Activated B cell treated with CpG ODN at 0.5 μM for 24 hours (primary cell): ENCODE results near the gene ATP6V0E2. TPM values are rescaled to one million over a fixed set of nuclear protein-coding genes. Genes with fewer than 3 reads are reported as not detected.
A peak's percentile ranks its signal among the peaks of the same experiment; 100 is the strongest.

Experiments
- ATAC-seq: fragments of 200-7000 bp; cut with Tn5 transposase; one replicate; pipeline ENCODE4 v1.10.0; 2021; ENCODE audit warnings: low read depth, mild to moderate bottlenecking, moderate library complexity
- CTCF ChIA-PET: fragments of 350-600 bp; sonication (Branson Sonifier 250); formaldehyde crosslinking; loops from one replicate; lab custom pipeline; 2021; ENCODE audit warnings: antibody characterized with exemption; lab: Charles Lee
- POLR2A ChIA-PET: fragments of 350-600 bp; sonication (Branson Sonifier 250); formaldehyde crosslinking; loops from one replicate; lab custom pipeline; 2021; ENCODE audit warnings: antibody characterized with exemption; lab: Charles Lee
- DNase-seq: peaks from one replicate; pipeline ENCODE4 v3.0.0; 2022
- H3K27ac Mint-ChIP-seq: one replicate; pipeline ENCODE4 v1.8.0; 2020; ENCODE audit warnings: mixed read lengths
- H3K27me3 Mint-ChIP-seq: one replicate; pipeline ENCODE4 v1.8.0; 2021; ENCODE audit warnings: mixed read lengths
- H3K36me3 Mint-ChIP-seq: one replicate; pipeline ENCODE4 v1.8.0; 2021; ENCODE audit warnings: low read depth, mixed read lengths
- H3K4me1 Mint-ChIP-seq: one replicate; pipeline ENCODE4 v1.8.0; 2021; ENCODE audit warnings: mixed read lengths
- H3K4me3 Mint-ChIP-seq: one replicate; pipeline ENCODE4 v1.8.0; 2020; ENCODE audit warnings: mild to moderate bottlenecking, mixed read lengths
- H3K9me3 Mint-ChIP-seq: one replicate; pipeline ENCODE4 v1.8.0; 2020; ENCODE audit warnings: mixed read lengths
- intact Hi-C: fragments of 100-400 bp; cut with micrococcal nuclease; formaldehyde crosslinking; loops from one replicate; pipeline ENCODE4 v1.15.1; 2024
- total RNA-seq: library from RNA; stranded (reverse); gene quantifications from 2 replicates; pipeline ENCODE4 v1.2.3, GENCODE V29; 2022
- TF ChIP-seq, protein P1 (sequence below): fragments of 200-600 bp; IDR thresholded peaks from one replicate; pipeline ENCODE4 v1.8.0; 2022; ENCODE audit warnings: antibody characterized with exemption, mild to moderate bottlenecking

ATP6V0E2 gene
- total RNA-seq, 1 donor from 2014 or later: 9.1 TPM

DNA sequence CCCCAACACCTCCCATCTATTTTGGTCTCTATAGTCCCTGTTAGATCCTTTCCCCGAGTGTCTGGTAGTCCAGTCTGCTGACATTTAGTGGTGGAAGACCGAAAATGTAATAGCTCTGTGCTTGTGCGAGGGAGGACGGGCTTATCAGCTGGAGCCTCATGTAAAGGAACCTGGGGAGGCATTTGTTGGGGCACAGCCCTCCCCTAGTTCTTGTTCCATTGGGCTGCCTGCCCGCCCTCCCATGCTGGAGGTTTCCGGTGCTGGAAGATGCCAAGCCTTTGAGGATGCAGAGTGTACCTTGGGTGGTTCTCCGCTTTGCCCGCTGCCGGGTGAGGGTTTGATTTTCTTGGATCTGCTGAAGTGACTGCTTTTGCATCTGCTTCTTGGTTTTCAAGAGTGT is 30.2 kb upstream of the ATP6V0E2 start:
- ATAC-seq: no peak
- Mint-ChIP-seq H3K36me3 (peaks cover 5% of the 10 kb centered on the region), H3K27me3 (no peaks in the 10 kb centered on the region), H3K4me1 (peaks cover 27% of the 10 kb centered on the region), H3K9me3 (no peaks in the 10 kb centered on the region), H3K27ac (no peak overlapping the region), H3K4me3 (no peak overlapping the region)
- TF ChIP-seq, protein P1, sequence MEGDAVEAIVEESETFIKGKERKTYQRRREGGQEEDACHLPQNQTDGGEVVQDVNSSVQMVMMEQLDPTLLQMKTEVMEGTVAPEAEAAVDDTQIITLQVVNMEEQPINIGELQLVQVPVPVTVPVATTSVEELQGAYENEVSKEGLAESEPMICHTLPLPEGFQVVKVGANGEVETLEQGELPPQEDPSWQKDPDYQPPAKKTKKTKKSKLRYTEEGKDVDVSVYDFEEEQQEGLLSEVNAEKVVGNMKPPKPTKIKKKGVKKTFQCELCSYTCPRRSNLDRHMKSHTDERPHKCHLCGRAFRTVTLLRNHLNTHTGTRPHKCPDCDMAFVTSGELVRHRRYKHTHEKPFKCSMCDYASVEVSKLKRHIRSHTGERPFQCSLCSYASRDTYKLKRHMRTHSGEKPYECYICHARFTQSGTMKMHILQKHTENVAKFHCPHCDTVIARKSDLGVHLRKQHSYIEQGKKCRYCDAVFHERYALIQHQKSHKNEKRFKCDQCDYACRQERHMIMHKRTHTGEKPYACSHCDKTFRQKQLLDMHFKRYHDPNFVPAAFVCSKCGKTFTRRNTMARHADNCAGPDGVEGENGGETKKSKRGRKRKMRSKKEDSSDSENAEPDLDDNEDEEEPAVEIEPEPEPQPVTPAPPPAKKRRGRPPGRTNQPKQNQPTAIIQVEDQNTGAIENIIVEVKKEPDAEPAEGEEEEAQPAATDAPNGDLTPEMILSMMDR: no peak
- DNase-seq: no peak
- intact Hi-C loops: no loop called here
- POLR2A ChIA-PET: no interaction called here
- CTCF ChIA-PET: no interaction called here

DNA sequence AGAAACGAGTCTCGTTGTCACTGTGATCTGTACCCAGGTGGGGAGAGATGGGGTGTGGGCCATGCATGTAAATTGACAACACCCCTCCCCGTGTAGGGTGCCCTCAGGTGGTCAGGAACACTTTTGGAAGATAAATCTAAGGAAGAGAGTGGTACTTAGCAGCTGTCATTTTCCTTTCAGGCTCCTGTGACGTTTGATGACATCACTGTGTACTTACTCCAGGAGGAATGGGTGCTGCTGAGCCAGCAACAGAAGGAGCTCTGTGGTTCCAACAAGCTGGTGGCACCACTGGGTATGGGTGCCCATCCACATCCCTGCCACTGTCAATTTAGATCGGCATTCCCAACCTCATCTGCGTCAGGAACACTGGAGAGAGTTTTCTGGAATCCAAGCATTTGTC is 29.3 kb upstream of the ATP6V0E2 start:
- ATAC-seq (no peak), DNase-seq (no peak)
- POLR2A ChIA-PET: no interaction called here
- TF ChIP-seq, protein P1: no peak
- H3K27me3 Mint-ChIP-seq: no peaks in the 10 kb centered on the region
- H3K9me3 Mint-ChIP-seq: no peaks in the 10 kb centered on the region
- intact Hi-C loops: no loop called here
- no peak overlapping the region for H3K4me3 Mint-ChIP-seq
- peaks cover 6% of the 10 kb centered on the region for H3K36me3 Mint-ChIP-seq
- H3K27ac Mint-ChIP-seq: no peak overlapping the region
- H3K4me1 Mint-ChIP-seq: peaks cover 21% of the 10 kb centered on the region
- CTCF ChIA-PET: no interaction called here

DNA sequence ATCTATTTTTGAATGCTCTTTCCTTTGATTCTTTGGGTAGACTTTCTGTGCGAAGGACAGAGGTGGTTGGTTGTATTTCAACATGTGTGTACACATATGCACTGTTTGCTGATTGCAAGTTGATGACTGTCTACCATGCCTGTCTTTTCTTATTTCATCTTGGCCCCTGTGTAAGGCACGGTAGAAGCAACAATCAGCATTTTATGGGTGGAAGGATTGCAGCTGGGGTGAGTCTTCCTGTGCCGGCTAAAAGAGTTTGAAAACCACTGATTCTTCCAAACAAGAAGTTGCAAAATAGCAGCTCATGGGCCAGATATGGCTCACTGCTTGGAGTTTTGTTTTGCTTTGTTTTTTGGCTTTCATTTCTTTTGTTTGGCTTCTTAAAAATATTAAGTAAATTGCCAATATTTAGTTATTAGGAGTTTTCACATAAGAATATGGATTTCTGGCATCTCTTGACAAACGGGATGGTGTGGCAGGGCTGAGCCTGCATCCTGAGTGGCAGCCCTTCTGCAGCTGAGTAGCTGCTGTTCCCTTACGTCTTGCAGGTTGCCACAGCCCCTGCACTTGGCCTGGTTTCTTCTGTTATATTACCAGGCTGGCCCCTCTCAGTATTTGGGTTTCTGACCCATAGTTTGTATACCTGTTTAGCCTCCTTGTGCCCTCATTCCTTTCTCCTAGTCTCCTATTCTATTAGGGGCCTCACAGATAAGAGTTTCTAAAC is 28.4 kb upstream of the ATP6V0E2 start:
- peaks cover 17% of the 10 kb centered on the region for H3K4me1 Mint-ChIP-seq
- H3K27ac Mint-ChIP-seq: no peak overlapping the region
- DNase-seq: no peak
- peaks cover 6% of the 10 kb centered on the region for H3K36me3 Mint-ChIP-seq
- TF ChIP-seq, protein P1: no peak
- ChIA-PET POLR2A (no interaction called here), CTCF (no interaction called here)
- intact Hi-C loops: no loop called here
- H3K4me3 Mint-ChIP-seq: no peak overlapping the region
- no peaks in the 10 kb centered on the region for H3K27me3 Mint-ChIP-seq
- H3K9me3 Mint-ChIP-seq: no peaks in the 10 kb centered on the region
- no peak for ATAC-seq

DNA sequence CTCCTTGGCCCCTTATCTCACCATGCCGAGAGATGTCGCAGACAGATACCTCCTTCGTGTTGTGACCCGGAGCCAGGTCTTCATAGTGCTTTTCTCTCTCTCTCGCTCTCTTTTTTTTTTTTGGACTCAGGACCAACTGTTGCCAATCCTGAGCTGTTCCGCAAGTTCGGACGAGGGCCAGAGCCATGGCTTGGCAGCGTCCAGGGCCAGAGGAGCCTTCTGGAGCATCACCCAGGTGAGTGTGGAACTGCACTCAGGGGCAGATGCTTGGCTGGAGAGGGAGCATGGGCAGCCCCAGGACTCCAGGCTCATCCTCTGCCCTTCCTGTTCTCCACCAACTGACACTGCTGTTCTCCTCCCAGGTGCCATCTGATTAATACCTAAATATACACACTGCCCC is 27.7 kb upstream of the ATP6V0E2 start:
- POLR2A ChIA-PET: interaction anchor here (1.0 to 1.5 kb wide), 2 partner anchors 8 to 26 kb away, joined by 5 to 10 read pairs; partner anchors contain the start of gene ZNF862
- CTCF ChIA-PET: interaction anchor here (1.2 kb wide), 1 partner anchor 25 kb away, joined by 3 read pairs; no protein-coding TSS in a partner anchor
- no peak for DNase-seq
- Mint-ChIP-seq H3K27me3 (no peaks in the 10 kb centered on the region), H3K27ac (no peak overlapping the region), H3K4me3 (no peak overlapping the region), H3K36me3 (peaks cover 6% of the 10 kb centered on the region), H3K9me3 (no peaks in the 10 kb centered on the region), H3K4me1 (peaks cover 15% of the 10 kb centered on the region)
- ATAC-seq: no peak
- intact Hi-C loops: loop anchor here (1.0 kb wide), 2 partner anchors 8 to 27 kb away; partner anchors contain the start of genes ATP6V0E2 and ZNF862
- TF ChIP-seq, protein P1: no peak

DNA sequence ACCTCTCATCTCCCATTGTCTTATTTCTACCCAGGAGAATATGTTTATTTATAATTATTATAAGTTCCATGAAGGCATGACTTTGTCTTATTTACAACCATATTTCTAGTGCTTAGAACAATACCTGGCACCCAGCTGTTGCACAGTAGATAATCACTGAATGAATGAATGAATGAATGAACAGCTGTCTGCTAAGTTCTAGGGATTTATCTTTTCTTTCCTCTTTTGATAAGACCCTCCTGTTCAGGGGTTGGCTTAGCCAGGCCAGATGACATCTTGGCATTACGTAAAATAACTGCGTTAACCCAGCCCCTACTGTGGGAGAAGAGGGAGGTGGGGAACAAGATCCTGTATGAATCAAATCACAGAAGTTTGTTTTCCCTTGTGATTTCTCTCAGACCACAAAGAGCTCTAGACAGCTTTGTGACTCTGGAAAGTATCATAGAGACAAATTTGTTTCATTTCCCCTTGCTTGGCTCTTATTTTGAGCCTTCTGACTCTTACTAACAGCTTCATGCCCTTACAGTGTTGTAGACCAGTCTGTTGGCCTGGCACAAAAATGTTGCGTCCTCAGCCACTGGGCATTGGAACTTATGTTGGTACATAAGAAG is 27.2 kb upstream of the ATP6V0E2 start:
- Mint-ChIP-seq H3K36me3 (peaks cover 6% of the 10 kb centered on the region), H3K4me1 (peaks cover 15% of the 10 kb centered on the region), H3K27ac (peak overlapping the region; percentile 47), H3K4me3 (no peak overlapping the region), H3K27me3 (no peaks in the 10 kb centered on the region), H3K9me3 (no peaks in the 10 kb centered on the region)
- TF ChIP-seq, protein P1: no peak
- ATAC-seq: peak; percentile 95
- ChIA-PET CTCF (interaction anchor here (0.9 to 1.2 kb wide), 2 partner anchors 25 to 36 kb away, joined by 3 read pairs; no protein-coding TSS in a partner anchor), POLR2A (interaction anchor here (1.0 to 1.5 kb wide), 2 partner anchors 8 to 25 kb away, joined by 5 to 10 read pairs; partner anchors contain the start of gene ZNF862)
- intact Hi-C loops: loop anchor here (1.0 kb wide), 2 partner anchors 8 to 27 kb away; partner anchors contain the start of genes ATP6V0E2 and ZNF862
- no peak for DNase-seq
